ENCODE results near the gene SLC45A3.

Gene SLC45A3

DNA sequence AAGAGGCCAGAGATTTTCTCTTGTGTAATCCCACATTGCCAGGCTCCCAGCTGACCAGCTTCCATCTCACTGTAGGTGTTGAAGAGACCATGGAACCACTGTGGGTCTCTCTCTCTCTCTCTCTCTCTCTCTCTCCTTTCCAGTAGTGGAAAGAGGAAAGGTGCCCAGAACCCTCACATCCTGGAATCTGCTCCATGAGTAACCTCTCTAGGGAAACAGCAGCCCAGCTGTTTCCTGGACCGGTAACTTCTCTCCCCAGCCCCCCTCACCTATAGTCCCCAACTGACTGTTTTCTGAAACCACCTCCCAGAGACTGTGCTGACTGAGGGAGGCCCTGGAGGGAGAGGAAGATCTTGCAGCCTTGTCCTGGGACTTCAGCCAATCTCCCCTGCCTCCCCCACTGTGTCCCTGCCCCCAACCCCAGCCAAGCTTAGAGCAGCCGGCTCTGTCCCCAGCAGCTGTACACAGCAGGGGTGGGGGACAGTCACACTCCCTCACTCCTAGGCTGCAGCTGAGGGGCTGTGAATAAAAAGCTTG, 20.6 kb upstream of the SLC45A3 start:
- peak; percentile 47 for DNase-seq

DNA sequence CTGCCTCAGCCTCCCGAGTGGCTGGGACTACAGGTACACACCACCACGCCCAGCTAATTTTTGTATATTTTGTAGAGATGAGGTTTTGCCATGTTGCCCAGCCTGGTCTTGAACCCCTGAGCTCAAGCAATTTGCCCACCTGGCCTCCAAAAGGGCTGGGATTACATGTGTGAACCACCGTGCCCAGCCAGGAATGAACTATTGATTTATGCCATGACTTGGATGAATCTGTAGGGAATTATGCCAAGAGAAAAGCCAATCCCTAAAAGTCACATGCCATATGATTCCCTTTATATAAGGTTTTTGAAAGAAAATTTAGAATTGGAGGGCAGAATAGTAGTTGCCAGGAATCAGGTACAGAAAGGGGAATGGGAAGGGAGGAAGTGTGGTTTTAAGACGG, 19.1 kb upstream of the SLC45A3 start:
- no peak for DNase-seq

GRCh38 chr1:205698921-205699320, 18.6 kb upstream of the SLC45A3 start:
- DNase-seq: no peak

GRCh38 chr1:205693421-205693991, 13.2 kb upstream of the SLC45A3 start:
- DNase-seq: no peak

- no peak for DNase-seq
These were observed 12.1 kb upstream of the SLC45A3 start for GRCh38 chr1:205692423-205692822.

DNA sequence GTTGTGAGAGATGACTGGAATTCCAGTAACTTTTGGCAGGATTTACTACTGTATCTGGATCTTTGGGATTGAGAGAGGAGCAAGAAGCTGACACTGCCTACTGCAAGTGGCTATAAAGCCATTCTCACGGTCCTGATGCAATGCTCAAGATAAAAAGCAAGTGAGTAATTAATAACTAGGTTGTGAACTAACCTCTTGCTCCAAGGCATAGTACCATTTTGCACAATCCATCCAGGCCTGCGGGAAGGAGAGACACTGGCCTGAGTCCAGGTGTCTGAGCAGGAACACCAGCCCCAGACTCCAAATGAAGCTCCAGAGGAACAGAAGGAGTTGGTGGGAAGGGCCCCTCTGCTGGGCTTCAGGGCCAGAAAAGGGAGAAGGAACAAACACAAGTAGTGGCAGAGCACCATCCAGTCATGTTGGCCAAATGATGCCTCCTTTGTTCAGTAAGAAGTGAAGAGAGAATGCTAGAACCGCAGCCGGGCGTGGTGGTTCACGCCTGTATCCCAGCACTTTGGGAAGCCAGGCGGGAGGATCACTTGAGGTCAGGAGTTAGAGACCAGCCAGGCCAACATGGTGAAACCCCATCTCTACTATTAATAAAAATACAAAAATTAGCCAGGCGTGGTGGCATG, 9.9 kb upstream of the SLC45A3 start:
- no peak for DNase-seq

DNA sequence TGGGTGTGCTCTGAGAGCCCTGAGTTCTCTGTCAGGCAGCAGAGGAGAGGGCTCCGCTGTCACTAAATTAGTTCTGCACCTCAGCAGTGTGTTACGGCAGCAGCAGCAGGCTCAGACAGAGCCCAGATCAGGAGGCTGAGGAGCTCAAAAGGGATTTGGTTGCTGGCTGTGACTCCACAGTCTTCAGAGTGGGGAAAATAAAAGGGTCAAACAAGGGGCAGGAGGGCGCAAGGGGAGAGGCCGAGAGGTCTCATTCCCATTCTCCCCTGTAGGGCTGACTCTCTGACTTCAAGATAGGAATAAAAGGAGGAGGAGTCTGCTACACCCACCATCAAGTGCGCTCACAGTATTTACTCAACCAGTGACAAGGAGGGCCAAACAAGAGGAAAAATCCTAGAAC, 9.2 kb upstream of the SLC45A3 start:
- DNase-seq: no peak

- DNase-seq: no peak
These were observed 8.1 kb upstream of the SLC45A3 start for GRCh38 chr1:205688171-205689080.

DNA sequence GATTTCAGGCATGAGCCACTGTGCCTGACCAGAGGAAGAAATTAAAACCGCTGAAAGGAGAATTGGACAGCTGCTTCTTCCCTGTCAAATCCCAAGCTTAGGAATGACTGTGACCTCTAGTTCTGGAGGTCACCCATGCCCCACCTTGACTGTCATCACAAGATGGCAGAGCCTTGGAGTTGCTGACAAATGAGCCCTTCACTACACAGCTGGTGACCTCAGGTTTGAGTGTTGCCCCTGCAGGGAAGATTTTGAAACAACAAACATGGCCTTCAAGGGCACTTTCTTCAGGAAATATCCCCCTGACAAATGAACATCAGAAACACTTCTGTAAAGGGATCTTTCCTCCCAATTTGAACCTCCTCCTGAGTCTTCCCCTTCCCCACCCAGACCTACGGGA, 6.9 kb upstream of the SLC45A3 start:
- DNase-seq: no peak

GRCh38 chr1:205681364-205681763, 1.1 kb upstream of the SLC45A3 start:
- no peak for DNase-seq

DNA sequence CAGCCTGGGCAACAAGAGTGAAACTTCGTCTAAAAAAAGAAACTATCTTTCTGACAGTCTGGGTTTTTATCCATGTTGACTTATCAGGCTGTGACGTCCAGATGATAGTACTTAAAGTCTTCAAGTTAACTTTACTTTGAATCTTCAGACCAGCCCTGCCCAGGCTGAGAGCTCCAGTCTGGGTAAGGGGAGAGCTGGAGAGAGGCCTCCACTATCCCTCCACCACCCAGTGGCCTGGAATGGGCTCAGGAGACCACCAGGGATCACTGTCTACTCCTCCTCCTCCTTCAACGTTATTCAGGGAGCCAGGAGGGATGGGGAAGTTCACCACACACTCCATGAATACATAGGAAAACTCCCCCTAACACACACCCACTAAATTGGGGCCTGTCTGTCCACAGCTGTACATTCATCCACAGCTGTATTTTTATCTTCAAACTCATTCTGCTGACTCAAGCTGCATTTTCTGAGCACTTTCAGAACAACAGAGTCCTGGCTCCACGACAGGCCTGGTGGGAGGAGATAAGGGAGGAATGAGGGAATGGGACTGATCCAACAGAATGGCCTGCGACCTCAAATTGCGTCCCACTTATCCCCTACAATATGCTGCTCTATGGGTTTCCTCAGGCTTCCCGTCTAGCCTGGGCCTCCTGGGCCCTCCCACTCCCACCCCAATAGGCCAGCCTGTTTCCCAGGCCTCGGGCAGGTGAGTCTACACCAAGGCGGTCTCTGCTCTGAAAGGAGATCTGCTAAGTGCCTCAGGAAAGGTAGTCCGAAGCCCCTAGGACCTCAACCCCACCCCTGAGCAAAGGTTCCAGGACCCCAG, 1.8 kb downstream of the SLC45A3 start:
- no peak for DNase-seq

DNA sequence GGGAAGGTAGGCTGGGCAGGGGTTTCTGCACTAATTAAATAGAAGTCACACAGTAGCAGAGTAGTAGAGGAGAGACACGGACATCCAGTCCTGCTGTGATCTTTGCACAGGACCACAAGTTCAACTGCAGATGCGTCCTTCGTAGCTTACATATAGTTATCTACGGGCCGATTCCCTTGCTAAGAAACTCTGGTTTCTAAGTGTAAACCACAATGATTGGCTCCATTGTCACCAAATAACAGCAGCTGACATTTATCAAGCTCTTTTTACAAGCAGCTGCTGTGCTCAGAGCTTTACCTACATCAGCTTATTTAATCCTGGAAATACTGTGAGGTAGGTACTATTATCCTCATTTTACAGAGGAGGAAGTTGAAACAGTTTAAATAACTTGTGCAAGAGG, 3.1 kb downstream of the SLC45A3 start:
- no peak for DNase-seq

DNA sequence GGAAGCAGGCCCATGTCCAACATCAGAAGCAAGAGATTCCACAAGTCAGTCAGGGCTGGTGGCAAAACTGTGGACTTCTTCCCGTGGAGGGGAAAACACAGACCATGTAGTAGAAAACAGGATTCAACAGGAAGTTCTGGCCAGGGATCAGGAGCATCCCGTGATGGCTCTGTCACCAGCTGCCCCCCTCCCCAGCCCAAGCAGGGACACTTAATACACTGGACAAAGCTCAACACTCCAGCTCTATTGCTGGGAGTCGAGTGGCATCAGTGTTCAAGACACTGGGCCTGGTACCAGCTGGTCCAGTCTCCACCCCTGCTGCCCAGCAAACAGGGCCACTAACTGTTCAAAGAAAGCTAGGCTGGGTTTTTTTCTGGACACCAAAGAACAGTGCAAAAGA, 3.7 kb downstream of the SLC45A3 start:
- DNase-seq: no peak

- no peak for DNase-seq
These were observed 4.3 kb downstream of the SLC45A3 start for GRCh38 chr1:205676002-205676401.

DNA sequence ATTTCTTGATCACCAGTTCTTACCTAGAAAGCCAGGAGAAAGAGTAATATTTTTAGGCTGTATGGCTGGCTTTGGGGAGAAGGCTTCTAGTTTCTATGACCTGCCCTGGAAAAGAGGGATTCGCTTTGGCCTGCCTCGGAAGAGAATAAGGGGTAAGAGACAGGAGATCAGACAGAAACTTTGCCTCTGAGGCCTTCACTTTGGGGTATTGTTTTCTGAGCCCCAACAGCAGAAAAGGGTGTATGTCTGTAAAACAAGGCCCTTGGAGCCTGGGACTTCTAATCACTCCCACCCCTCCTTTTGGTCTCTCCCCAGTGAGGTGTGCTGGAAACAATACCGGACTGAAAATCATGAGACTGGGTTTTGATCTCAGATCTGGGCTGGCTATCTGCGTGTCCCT, 5.1 kb downstream of the SLC45A3 start:
- DNase-seq: no peak

- DNase-seq: no peak
These were observed 7.3 kb downstream of the SLC45A3 start for GRCh38 chr1:205672970-205673369.

DNA sequence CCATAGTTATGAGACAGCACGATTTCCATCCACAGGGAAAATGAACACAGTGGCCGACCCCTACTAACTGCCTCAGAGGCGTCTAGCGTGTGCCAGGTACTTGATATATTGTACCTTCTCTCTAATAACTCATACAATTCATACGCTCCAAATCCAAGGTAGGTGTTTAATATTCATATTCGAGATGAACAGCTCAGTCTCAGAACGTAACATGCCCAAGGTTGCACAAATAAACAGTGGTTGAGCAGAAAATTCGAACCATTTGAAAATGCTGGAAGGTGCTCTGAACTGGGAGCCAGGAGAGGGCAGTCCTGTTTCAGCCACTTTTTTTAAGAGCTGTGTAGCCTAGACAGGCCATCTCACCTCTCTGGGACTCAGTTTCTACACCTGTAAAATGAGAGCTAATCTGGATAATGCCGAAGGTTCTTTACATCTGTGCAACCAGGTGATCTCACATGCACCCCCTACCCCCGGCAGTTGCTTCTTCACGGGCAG, 7.9 kb downstream of the SLC45A3 start:
- no peak for DNase-seq

DNA sequence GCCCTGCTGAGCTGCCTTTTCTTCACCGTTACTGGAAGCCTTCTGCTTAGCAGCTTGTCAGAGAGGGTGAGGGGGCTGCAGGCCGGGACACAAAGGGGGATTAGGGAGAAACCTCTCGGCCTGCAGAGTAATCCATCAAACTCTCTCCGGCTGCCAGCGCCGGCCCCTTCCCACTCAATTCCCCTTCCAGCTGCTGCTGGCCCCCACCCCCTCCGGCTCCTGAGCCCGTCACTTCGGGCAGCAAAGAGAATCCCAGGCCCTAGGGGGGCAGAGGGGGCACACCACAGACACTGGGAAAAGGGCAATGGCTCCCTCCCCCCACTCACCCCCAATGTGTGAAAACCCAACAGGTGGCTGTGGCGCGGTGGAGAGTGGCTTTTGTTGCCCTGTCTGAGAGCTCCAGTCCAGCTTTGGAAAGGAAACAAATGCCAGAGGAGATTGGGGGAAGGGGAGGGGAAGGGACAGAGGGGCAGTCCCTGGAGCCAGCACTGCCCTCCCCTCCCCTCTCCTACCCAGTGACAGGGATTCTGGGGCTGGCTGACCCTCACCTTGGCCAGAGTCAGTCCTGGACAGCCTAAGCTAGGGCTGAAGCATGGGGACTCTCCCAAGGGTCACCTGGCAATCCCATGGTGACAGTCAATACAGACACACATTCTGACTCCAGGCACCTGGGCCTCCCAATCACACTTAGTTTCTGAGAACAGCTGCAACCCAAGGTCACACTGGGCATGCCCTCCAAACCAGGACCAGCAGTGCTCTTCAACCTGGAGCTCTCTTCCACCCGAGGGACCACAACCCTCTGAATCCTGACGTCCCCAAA, 9.5 kb downstream of the SLC45A3 start:
- DNase-seq: peak; percentile 14

DNA sequence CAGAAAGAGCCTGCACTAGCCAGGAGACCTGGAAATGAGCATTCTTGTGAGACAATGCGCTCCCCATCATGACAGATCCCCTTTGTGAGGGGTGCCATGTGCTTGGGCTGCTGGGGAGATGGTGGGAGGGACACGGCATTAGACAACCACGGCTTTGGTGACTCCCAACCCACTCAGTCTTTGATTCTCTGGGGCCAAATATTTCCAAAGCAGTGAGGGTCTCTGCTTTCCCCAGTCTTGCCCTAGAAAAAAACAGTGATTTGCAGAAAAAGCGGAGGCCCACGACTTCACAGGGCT, 10.2 kb downstream of the SLC45A3 start:
- no peak for DNase-seq

- DNase-seq: no peak
These were observed 10.8 kb downstream of the SLC45A3 start for GRCh38 chr1:205669341-205670149.

GRCh38 chr1:205668951-205669340, 11.4 kb downstream of the SLC45A3 start:
- DNase-seq: no peak
